GM18517 (cell line): ENCODE measurements around the gene CYP19A1.
A peak's percentile ranks its signal among the peaks of the same experiment; 100 is the strongest.
"Not testable (repeated sequence)": the region's sequence is repeated elsewhere in the genome, so short reads cannot be mapped to it uniquely, and the experiment has no call there.

Source experiments
- ATAC-seq: cut with Tn5 transposase; IDR thresholded peaks from one replicate; pipeline ENCODE4 v1.9.1; 2021; ENCODE audit warnings: mild to moderate bottlenecking, moderate library complexity; ENCODE audit not compliant: unreplicated experiment

The CYP19A1 gene

GRCh38 chr15:51265037-51265555 lies 73.3 kb downstream of the CYP19A1 start:
- no peak for ATAC-seq

- no peak for ATAC-seq
Measured at GRCh38 chr15:51263726-51264125, 74.7 kb downstream of the CYP19A1 start.

- ATAC-seq, result no peak
Measured at GRCh38 chr15:51263116-51263515, 75.3 kb downstream of the CYP19A1 start.

DNA sequence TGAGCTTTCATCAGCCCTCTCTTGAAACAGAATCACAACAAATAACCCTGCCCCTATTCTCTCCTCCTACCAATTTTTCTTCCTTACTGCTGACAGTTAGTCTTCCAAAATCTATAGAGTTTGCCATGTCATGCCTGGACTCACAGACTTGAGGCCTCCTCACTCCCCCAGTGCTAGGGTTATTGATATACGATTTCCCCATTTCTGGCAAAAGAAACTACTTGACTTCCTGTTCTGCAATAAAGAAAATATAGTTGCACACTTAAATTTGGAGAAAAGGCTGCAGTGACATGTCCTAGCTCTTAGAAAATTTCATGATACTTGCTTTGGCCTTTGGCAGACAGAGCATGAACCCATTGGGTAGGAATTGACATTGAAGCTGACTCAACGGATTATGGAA lies 75.9 kb downstream of the CYP19A1 start:
- no peak for ATAC-seq

DNA sequence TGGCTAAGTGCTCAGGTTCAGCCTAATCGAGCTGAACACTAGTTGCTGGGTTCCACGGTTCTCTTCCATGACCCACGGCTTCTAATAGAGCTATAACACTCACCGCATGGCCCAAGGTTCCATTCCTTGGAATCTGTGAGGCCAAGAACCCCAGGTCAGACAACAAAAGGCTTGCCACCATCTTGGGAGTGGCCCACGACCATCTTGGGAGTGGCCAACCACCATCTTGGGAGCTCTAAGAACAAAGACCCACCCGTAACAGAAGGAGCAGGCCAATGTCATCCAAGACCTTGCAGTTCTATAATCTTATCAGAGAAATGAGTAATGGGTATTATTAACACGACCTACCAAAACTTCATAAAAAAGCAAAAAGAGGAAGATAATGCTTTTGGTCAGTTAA lies 77.3 kb downstream of the CYP19A1 start:
- ATAC-seq, result not testable (repeated sequence)

DNA sequence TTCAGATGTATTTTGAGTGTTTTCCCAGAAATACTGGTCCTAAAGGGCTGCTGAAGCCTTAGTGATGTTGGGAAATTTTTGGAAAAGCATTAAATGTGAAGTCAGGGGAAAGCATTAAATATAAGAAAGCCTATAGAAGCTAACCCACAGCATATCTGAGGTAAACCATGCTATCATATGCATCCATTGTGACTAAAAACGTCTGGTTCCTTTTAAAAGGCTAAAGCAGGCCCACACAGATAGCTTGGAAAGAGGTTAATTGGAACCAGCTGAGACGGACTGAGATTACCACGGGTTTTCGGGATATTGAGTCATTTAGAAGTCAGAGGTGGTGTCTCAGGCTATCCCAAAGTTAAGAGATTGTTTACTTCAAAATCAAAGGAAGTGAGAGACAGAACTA lies 78.2 kb downstream of the CYP19A1 start:
- ATAC-seq, result no peak

DNA sequence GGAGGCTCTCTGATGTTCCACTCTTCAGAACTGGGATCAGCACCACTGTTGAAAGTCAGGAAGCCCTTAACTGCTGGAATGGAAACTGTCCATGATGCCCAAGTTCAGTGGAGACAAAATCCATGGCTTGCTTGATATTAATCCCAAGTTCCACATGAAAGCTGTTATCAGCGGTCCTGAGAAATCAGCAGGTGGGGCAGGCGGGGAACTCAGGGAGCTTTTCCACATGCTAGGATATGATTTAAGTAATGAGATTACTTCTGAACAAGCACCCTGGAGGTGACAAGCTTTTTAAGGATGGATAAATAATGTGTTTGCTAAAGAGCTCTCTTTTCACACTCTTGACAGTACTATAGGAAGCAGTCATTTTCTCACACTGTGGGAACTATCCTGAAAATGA lies 82.9 kb downstream of the CYP19A1 start:
- no peak for ATAC-seq

- no peak for ATAC-seq
Measured at GRCh38 chr15:51253366-51253765, 85.0 kb downstream of the CYP19A1 start.

- ATAC-seq, result no peak
Measured at GRCh38 chr15:51252671-51253070, 85.7 kb downstream of the CYP19A1 start.

DNA sequence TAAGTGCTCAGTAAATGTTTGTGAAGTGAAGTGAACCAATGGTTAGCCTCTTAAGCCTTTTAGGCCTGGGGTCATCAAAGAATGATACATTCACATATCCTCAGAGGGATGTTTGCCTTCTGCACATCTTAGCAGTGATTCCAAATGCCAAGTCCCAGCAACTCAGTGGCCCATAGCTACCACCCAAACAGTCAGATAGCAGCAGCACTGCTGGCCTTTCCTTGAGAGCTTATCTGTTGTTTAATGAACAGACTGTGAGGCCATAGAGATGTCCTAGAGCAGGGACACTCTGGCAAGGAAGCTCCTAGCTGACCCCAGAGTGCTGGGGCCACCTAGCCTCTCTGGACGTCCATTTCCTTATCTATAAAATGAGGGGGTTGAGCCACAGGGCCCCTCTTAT lies 86.8 kb downstream of the CYP19A1 start:
- ATAC-seq, result no peak

DNA sequence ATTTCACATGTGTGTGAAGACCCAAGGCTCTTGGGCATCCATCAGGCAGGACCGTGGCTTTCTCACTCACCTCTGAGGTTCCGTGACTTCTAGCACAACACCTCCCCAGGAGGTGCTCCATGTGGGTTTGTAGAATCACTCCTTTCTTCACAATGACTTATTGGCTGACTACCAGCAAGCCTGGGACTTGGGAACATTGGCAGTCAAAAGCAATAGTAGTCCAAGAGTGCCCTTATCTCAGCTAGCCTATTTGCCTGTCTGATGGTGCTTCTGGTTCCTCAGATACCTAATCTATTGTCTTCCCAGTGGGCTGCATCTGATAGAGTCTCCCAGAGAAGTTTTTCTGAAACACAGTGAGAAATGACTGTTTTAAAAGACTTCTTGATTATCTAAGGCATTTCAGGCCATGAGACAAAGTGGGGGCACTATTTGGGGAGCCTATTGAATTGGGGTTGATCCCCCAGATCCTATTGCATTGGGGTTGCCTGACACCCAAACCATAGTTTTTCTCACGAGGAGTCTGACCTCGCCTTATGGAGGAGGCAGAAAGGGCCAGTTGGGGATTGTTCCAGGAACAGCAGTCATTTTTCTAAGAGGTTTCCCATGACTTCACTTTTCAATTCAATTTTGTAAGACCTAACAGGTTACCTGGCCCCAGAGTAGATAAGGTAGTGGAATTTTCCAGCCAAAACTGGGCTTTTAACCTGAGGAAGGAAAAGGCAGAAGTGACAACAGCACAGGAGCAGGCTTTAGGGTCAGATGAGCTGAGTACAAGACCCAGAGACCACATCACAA lies 88.0 kb downstream of the CYP19A1 start:
- ATAC-seq, result no peak

DNA sequence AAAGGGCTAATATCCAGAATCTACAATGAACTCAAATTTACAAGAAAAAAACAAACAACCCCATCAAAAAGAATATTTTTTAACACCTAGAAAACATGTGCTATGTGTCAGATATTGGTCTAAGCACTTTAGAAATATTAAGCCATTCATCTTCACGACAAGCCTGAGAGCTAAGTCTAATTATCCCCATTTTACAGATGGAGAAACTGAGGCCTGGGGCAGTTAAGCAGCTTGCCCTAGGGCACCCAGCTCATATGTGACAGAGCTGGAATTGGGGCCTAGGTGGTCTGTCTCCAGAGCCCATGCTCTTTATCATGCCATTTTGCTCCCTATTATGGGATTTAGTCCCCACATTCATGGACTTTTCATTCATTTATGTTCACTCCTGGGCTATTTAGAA lies 92.8 kb downstream of the CYP19A1 start:
- no peak for ATAC-seq

GRCh38 chr15:51244423-51244869 lies 94.0 kb downstream of the CYP19A1 start:
- no peak for ATAC-seq

- ATAC-seq, result no peak
Measured at GRCh38 chr15:51243774-51244173, 94.6 kb downstream of the CYP19A1 start.

DNA sequence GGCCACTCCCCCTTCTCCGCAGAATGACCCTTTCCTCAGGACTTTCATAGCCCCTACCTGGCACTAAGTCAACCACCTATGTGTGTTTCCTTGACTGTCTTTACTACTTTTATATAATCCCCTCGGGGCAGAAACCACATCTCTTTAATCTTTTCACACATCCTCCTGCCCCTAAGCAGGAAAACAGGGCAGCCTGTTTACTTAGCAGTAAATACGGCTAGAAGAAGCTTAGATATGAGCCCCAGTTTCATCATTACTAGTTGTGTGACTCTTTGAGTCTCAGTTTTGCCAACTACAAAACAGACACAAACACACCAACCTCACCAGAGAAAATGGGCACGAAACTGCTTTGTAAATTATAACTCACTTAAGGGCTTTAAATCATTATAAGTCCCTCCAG lies 98.3 kb downstream of the CYP19A1 start:
- no peak for ATAC-seq

- ATAC-seq, result no peak
Measured at GRCh38 chr15:51237816-51238215, 100.6 kb downstream of the CYP19A1 start.

- no peak for ATAC-seq
Measured at GRCh38 chr15:51234176-51234927, 104.0 kb downstream of the CYP19A1 start.

GRCh38 chr15:51232581-51232980 lies 105.8 kb downstream of the CYP19A1 start:
- no peak for ATAC-seq

- ATAC-seq, result no peak
Measured at GRCh38 chr15:51229907-51230330, 108.5 kb downstream of the CYP19A1 start.

DNA sequence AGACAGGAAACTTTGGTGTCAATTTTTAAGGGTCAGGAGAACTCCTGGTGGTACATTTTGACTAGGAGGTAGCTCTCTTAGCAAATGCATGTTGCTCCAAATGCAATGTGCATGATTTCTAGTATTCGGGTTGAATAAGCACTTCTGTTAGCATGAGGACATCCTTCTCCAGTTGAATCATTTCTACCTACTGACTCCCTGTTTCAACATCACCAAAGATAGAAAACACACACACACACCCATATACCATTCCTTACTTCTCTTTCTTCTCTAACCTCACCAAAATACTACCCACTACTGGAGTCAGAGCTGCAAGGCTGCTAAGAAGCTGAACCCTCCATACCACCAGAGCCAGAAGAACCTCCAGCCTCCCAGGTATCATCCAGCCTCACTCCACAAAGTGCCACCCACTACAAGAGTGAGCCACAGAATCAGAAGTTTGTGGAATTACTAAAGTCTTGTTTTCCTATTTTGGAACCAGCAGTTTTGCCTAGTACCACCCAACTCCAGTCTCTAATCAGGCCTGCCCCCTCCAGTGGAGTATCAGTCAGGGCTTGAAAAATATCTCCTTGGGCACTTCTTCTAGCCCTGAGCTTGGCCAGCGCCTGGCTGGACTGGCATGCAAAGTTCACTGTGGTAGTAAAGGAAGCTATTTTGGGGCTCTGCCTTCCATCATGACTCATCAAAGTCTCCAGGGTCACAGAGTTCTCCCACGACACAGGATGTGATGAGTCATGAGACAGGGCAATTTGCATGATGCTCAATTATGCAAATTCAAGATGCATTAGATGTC lies 110.3 kb downstream of the CYP19A1 start:
- peak; percentile 94 for ATAC-seq

DNA sequence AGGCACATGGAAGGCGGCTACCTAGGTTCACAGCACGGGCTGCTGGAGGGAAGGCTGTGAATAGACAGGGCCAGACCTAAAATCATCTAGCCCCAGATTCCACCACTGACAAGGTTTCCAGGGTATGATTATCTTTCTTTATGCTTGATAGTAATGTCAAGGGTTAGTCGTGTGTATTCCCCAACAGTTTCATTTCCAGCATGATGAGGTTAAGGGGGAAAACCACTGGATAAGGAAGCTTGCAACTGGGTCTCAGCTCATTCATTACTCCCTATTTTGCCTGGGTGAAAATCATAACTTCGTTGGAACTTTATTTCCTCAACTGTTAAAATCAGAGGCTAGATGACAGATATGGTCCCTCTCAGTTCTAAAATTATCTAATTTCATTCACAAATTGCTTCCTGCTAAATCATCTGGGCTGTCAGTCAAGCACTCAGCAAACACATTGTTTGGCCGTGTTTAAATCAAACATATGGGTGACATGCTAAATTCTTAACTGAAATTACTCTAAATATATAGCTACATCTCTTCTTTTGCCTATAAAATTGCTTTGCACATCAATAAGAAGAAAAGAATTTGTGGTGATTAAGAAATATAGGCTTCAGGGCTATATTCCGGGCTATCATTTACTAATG lies 111.7 kb downstream of the CYP19A1 start:
- ATAC-seq, result no peak
